ENCODE results near the gene CFAP99.

CFAP99 gene

DNA sequence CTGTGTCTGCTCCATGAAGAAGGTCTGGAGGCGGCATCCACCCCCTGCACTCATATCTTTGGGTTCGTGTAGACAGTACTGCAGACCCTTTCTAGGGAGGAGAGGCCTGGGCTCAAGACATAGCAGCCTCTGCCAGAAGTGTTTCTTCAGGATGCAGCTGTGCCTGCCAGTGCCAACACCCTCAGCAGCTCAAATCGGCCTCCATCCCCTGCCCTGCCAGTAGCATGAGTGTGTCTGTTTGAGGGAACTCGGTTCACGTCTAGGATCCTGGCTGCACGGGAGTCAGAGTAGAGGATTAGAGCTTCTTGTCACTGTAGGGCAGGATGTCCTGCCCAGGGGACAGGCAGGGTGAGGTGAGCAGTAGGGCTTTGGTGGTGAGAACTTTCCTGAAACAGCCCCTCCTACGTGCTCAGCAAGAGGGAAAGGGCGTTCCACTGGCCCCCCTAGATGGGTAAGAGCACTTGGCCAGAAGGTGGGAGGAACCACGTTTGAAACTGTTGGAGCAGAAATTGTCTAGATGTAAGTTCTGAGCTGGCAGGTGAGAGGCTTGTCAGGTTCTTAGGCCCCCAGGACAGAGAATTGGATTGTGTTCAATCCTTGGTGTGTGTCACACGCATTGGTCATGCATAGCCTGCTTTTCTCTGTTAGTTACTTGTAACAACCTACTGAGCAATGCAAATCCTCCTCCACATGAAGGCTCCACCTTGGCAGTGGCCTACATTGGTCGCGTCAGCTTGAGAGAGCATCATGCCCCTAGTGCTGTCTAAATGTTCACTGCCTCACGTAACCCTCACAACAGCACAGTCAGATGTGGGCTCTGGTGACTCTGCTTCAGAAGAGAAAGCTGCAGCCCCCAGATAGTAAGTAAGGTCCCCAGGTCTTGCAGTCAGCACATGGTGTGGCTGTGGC lies 91.8 kb downstream of the CFAP99 start:
- no peak for DNase-seq (ENCODE audit: low read depth)

DNA sequence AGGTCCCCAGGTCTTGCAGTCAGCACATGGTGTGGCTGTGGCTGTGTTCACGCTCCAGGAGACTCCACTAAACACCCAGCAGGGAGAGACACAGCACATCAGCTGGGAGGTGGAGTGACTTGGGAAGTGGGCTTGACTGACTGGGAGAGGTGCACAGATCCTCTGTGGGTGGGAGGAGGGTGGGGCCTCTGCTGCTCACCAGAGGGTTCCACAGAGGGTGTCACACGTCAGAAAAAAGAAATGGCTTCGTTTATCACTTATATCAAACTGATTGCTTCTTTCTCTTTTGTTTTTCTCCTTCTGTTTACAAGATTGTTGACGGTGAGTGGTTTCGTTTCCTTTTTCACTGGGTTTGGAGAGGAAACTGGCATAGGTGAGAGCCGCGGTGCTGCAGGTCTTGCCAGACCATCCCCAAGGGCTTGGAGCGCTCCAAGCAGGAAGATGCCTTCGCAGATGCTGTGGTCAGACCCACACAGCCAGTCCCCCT lies 92.9 kb downstream of the CFAP99 start:
- DNase-seq (ENCODE audit: low read depth): no peak
